Endothelial cell (in vitro differentiated cells): ENCODE data around the gene QSOX1. TPM values are rescaled to one million over a fixed set of nuclear protein-coding genes. Genes with fewer than 3 reads are reported as not detected.

Experiments used
- DNase-seq: peaks from one replicate; pipeline ENCODE4 v3.0.0; 2021; ENCODE audit warnings: low spot score
- H3K27ac Mint-ChIP-seq: one replicate; pipeline ENCODE4 v1.8.0; 2021; ENCODE audit warnings: mixed read lengths, inconsistent platforms; ENCODE audit not compliant: unreplicated experiment
- H3K27me3 Mint-ChIP-seq: one replicate; pipeline ENCODE4 v1.8.0; 2021; ENCODE audit warnings: mild to moderate bottlenecking, moderate library complexity, mixed read lengths, inconsistent platforms; ENCODE audit not compliant: unreplicated experiment
- H3K36me3 Mint-ChIP-seq: one replicate; pipeline ENCODE4 v1.8.0; 2021; ENCODE audit warnings: mild to moderate bottlenecking, low read depth, mixed read lengths, inconsistent platforms; ENCODE audit not compliant: unreplicated experiment
- H3K4me1 Mint-ChIP-seq: one replicate; pipeline ENCODE4 v1.8.0; 2021; ENCODE audit warnings: mild to moderate bottlenecking, mixed read lengths, inconsistent platforms; ENCODE audit not compliant: unreplicated experiment
- H3K4me3 Mint-ChIP-seq: one replicate; pipeline ENCODE4 v1.8.0; 2021; ENCODE audit warnings: mild to moderate bottlenecking, mixed read lengths, inconsistent platforms; ENCODE audit not compliant: unreplicated experiment
- H3K9me3 Mint-ChIP-seq: one replicate; pipeline ENCODE4 v1.8.0; 2021; ENCODE audit warnings: mixed read lengths, inconsistent platforms; ENCODE audit not compliant: unreplicated experiment
- CTCF ChIP-seq: fragments of 200-600 bp; sonication (generic); IDR thresholded peaks from one replicate; pipeline ENCODE4 v1.5.0; 2021; ENCODE audit warnings: antibody characterized with exemption; ENCODE audit not compliant: unreplicated experiment
- total RNA-seq: library from RNA; stranded (reverse); fragmentation: NEBNext Ultra II Directional; extraction: Animal tissue kit (Norgen Biotek cat#: 25700); gene quantifications from one replicate; pipeline ENCODE4 v1.2.1, GENCODE V29; 2021; ENCODE audit not compliant: unreplicated experiment

QSOX1 gene
- total RNA-seq, 1 donor from 2014 or later: 199 TPM

- no peak for DNase-seq
- H3K9me3 Mint-ChIP-seq: no peaks in the 10 kb centered on the region
- H3K27ac Mint-ChIP-seq: peak overlapping the region; percentile 0
- no peak for TF ChIP-seq CTCF
- H3K36me3 Mint-ChIP-seq: peaks cover 12% of the 10 kb centered on the region
- H3K4me3 Mint-ChIP-seq: peak overlapping the region; percentile 97
- peaks cover 29% of the 10 kb centered on the region for H3K4me1 Mint-ChIP-seq
- peaks cover 12% of the 10 kb centered on the region for H3K27me3 Mint-ChIP-seq
These were observed 705 bp upstream of the QSOX1 start for GRCh38 chr1:180154003-180154324.

GRCh38 chr1:180155182-180155682 is 563 bp downstream of the QSOX1 start:
- Mint-ChIP-seq H3K4me3 (peak overlapping the region; percentile 99), H3K4me1 (peaks cover 33% of the 10 kb centered on the region), H3K27me3 (peaks cover 12% of the 10 kb centered on the region), H3K27ac (peak overlapping the region; percentile 93), H3K9me3 (no peaks in the 10 kb centered on the region), H3K36me3 (peaks cover 15% of the 10 kb centered on the region)
- no peak for TF ChIP-seq CTCF
- DNase-seq: no peak

GRCh38 chr1:180156201-180156600 is 1.5 kb downstream of the QSOX1 start:
- H3K9me3 Mint-ChIP-seq: no peaks in the 10 kb centered on the region
- peaks cover 33% of the 10 kb centered on the region for H3K4me1 Mint-ChIP-seq
- TF ChIP-seq CTCF: no peak
- peaks cover 12% of the 10 kb centered on the region for H3K27me3 Mint-ChIP-seq
- no peak overlapping the region for H3K27ac Mint-ChIP-seq
- no peak for DNase-seq
- peaks cover 15% of the 10 kb centered on the region for H3K36me3 Mint-ChIP-seq
- peak overlapping the region; percentile 78 for H3K4me3 Mint-ChIP-seq

- Mint-ChIP-seq H3K9me3 (no peaks in the 10 kb centered on the region), H3K36me3 (peaks cover 15% of the 10 kb centered on the region), H3K27me3 (peaks cover 12% of the 10 kb centered on the region), H3K4me1 (peaks cover 33% of the 10 kb centered on the region), H3K27ac (no peak overlapping the region), H3K4me3 (peak overlapping the region; percentile 78)
- TF ChIP-seq CTCF: no peak
- no peak for DNase-seq
These were observed 2.0 kb downstream of the QSOX1 start for GRCh38 chr1:180156631-180157091.

- no peak for DNase-seq
- TF ChIP-seq CTCF: no peak
- H3K4me1 Mint-ChIP-seq: peaks cover 33% of the 10 kb centered on the region
- peaks cover 12% of the 10 kb centered on the region for H3K27me3 Mint-ChIP-seq
- peak overlapping the region; percentile 78 for H3K4me3 Mint-ChIP-seq
- H3K27ac Mint-ChIP-seq: no peak overlapping the region
- H3K36me3 Mint-ChIP-seq: peaks cover 15% of the 10 kb centered on the region
- H3K9me3 Mint-ChIP-seq: no peaks in the 10 kb centered on the region
These were observed 2.4 kb downstream of the QSOX1 start for GRCh38 chr1:180157108-180157507.
